Raji (cell line): ENCODE measurements around the gene DIP2C.

Experiments used
- POLR2A ChIP-seq: IDR thresholded peaks from 2 replicates; pipeline ENCODE4 v1.6.1; 2011; ENCODE audit warnings: low read depth, low read length, control low read depth; ENCODE audit not compliant: insufficient read depth

Gene DIP2C

GRCh38 chr10:546971-547590 is 142.4 kb downstream of the DIP2C start:
- TF ChIP-seq POLR2A, result no peak

DNA sequence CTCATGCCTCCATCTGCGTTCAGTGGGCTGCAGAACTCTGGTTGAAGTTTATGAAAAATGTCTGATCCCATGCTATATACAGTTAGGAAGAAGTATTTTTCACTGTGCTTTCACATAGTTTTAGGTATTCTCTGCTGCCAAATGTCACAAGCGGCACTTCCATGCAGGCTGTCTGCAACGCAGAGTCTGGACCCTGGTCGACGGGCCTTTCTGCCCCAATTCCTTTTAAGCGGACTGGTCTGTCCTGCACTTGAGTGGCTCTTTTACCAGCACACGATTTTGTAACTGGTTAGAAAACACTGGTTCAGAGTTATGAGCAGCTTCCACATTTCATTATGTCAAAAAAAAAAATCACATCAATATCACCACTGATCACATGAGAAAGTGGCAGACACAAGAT is 143.0 kb downstream of the DIP2C start:
- TF ChIP-seq POLR2A, result no peak

GRCh38 chr10:543862-544822 is 145.3 kb downstream of the DIP2C start:
- no peak for TF ChIP-seq POLR2A

DNA sequence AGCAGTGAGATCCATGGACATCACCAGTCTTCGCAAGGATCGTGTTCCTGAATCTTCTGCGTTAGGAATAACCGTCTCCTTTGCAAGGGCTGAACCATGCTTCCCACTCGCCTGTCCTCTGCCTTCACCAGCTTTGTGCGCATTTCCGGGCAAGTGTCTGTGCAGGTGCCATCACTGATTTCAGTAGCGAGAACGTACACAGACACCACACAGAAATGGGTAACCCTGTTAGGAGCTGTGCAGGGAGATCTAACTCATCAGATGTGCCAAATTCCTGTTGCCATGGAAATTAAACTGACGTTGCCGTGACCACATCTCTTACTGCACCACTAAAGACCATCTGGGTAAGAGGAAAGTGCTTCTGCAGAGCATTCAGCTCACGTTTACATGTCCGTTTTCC is 146.3 kb downstream of the DIP2C start:
- TF ChIP-seq POLR2A, result no peak

- TF ChIP-seq POLR2A, result no peak
Observed at GRCh38 chr10:541750-542371, 147.6 kb downstream of the DIP2C start.

DNA sequence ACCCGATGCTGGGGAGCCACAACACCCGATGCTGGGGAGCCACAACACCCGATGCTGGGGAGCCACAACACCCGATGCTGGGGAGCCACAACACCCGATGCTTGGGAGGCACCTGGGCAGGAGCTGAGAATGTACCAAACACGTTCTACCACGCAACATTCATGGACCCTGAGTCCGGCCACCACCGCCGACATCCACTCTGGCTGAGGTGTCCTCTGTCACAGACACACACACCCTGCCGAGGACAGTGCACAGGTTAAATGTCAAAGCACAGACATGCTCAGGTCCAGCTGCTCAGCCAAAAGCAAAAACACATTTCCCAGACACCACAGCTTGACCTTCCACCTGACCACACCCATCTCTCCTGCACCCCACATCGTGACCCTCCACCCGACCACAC is 148.4 kb downstream of the DIP2C start:
- TF ChIP-seq POLR2A, result no peak

- no peak for TF ChIP-seq POLR2A
Observed at GRCh38 chr10:538895-539294, 150.6 kb downstream of the DIP2C start.

GRCh38 chr10:536935-537334 is 152.5 kb downstream of the DIP2C start:
- no peak for TF ChIP-seq POLR2A

GRCh38 chr10:536371-536925 is 153.0 kb downstream of the DIP2C start:
- no peak for TF ChIP-seq POLR2A

DNA sequence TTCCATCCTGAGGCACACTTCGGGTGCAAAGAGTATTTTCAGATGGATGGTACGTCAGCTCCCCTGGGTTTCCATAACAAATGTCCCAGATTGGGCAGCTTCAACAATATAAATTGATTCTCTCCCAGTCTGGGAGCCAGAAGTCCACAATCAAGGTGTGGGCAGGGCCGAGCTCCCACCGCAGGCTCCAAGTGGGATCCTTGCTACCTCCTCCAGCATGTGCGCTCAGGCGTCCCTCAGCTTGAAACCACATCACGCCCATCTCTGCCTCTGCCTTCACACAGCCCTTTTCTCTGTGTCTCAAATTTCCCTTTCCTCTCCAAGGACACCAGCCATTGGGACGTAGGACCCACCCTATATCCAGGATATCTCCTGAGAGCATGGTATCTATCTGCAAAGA is 153.5 kb downstream of the DIP2C start:
- no peak for TF ChIP-seq POLR2A

- TF ChIP-seq POLR2A, result no peak
Observed at GRCh38 chr10:535051-535450, 154.4 kb downstream of the DIP2C start.

DNA sequence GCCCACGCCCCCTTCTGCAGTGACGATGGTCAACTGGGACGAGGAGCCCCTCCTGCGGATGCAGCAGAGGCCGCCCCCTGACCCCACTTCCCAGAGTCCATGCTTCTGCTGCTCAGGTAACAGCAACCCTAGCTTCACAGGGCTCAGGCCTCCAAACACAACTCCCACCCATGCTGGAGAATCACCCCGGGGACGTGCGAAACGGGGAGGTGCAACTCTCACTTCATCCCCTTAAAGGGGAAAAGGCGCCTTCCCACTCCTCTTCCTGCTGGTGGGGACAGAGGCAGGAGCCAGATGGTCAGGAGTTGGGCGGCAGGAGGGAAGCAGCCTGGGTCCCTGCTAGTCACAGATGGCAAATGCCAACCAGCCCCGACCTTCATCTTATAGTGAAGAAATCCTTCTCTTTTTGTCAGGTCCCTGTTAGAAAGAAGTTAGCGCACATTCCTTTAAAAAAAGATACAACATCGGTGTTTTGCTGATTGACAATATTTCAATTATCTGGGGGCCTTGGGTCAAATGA is 155.4 kb downstream of the DIP2C start:
- no peak for TF ChIP-seq POLR2A

DNA sequence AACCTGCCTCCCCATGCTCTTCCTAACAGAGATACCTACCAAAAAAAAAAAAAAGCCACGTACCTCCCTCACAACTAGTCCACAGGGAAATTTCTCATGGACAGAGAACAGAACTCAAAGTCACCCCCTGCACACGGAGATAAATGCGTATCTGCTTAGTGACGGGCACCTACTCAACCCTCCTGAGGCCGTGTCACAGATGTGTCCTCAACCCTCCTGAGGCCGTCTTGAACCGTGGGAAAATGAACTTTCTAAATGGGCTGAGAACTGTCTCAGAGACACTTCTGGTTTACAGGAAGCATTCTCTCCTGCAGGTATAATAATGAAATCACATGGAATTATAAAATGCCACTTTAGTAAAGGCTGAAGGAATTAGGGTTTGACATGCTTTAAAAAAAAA is 155.9 kb downstream of the DIP2C start:
- TF ChIP-seq POLR2A, result no peak

DNA sequence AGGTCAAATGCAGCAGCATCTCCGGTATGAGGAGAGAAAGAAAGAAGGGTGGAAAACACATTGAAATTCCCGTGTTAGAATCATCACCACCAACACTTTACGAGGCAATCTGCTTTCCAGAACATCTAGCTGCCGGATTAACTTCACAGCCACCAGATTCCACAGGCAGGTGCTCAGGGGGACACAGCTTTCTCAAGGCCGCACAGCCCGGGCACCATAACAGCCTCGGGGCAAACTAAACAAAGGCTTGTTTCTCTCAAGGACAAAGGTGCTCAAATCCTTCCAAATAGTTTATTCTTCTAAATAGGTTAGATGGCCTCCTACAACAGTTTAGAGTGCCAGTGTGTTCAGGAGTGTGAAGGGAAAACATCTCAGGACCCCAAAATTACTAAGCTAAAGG is 156.3 kb downstream of the DIP2C start:
- TF ChIP-seq POLR2A, result no peak

- no peak for TF ChIP-seq POLR2A
Observed at GRCh38 chr10:531541-531940, 157.9 kb downstream of the DIP2C start.
